Stimulated activated CD8-positive, alpha-beta memory T cell treated with anti-CD3 and anti-CD28 coated beads, Interleukin-12 subunit alpha, Interleukin-12 subunit beta, amount 100 ng/mL, for 1 hour (primary cell): Measurements from ENCODE around the gene ATP2A2.
"Not testable (repeated sequence)": the region's sequence is repeated elsewhere in the genome, so short reads cannot be mapped to it uniquely, and the experiment has no call there.

Experiments
- DNase-seq: peaks from one replicate; pipeline ENCODE4 v3.0.0-alpha.2; 2020; ENCODE audit warnings: low read depth

The ATP2A2 gene

DNA sequence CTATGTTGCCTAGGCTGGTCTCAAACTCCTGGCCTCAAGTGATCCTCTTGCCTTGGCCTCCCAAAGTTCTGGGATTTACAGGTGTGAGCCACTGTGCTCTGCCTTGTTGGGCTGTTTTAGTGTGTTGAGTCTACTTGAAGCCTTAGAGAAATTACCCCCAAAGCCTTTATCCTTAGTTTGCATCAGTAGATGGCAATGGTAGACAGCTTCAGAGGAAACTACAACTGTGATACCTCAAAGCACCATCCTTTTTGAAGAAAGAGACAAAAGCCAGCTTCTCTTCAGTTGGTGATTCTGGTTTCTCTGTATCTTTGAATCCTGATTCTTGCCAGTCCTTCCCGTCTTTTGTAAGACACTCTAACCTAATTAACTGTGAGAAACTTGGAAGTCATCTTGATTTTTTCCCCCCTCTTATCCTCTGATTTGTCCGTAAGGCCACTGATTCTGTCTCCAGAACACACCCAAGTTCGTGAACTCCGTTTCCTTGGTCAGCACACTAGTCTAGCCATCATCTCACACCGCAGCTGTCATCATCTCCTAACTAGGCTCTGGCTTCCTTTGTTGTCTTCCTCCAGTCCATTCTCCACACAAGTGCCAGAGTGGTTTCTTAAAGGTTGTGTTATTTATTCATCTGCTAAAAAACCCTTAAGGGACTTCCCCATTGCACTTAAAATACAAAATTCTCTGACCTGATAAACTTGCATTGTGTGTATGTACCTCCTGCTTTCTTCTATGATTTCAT lies 20.2 kb downstream of the ATP2A2 start:
- no peak for DNase-seq

DNA sequence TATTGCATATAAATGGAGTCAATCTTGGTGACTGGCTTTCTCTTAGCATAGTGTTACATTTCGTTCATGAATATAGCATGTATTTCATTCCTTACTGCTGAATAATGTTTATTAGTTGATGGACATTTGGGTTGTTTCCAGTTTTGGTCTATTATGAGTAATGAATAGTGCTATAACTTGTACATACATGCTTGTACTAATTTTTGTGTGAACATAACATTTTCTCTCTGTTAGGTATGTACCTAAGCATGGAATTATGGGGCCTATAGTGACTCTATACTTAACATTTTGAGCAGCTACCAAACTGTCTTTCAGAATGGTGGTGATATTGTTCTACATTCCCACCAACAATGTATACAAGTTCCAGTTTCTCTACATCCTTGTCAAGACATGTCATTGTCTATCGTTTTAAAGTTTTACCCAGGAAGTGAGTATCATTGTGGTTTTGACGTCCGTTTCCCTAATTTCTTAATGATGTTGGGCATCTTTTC lies 23.1 kb downstream of the ATP2A2 start:
- no peak for DNase-seq

DNA sequence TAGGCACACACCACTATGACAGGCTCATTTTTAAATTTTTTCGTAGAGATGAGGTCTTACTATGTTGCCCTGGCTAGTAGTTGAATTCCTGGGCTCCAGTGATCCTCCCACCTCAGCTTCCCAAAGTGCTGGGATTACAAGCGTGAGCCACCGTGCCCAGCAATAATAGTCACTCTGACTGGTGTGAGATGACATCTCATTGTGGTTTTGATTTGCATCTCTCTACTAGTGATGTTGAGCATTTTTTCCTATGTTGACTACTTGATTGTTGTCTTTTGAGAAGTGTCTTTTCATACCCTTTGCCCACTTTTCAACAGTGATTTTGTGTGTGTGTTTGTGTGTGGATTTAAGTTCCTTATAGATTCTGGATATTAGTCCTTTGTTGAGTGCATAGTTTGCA lies 26.3 kb downstream of the ATP2A2 start:
- DNase-seq: no peak

DNA sequence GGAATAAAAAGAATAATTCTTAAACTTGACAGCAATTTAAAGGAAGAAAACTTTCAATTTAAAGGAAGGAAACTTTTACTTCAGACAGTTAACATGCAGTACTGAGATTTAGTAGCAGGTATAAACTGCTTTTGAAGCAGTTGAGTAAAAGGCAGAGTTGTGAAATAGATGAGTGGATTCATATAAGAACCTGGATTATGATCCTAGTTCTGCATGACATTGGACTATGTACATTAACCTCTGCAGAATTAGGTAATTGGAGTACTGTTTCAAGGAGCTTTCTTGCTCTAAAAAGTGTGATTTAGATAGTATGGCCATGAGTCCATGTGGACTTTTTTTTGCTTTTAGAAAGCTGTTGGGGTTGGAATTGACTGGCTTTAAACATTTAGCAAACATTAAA lies 29.7 kb downstream of the ATP2A2 start:
- DNase-seq: no peak

GRCh38 chr12:110311903-110312302 lies 30.9 kb downstream of the ATP2A2 start:
- DNase-seq: no peak

- DNase-seq: no peak
These were observed 31.7 kb downstream of the ATP2A2 start for GRCh38 chr12:110312581-110313360.

DNA sequence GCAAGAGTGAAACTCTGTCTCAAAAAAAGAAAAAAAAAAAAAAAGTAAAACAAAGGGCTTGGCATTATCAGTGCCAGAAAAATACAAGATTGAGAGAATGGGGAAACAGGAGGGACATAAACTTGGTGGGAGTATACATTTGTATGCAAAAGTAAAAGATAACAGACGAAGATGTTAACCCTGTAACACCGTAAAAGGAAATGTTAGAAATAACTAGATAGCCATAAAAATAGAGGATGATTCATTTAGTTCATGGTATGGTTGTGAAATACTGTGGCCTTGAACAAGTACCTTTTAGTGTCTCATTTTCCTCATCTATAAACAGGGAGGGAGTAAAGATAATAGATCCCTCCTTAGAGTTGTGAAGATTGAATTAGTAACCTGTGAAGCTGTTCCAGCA lies 33.3 kb downstream of the ATP2A2 start:
- DNase-seq: no peak

GRCh38 chr12:110316861-110317260 lies 35.8 kb downstream of the ATP2A2 start:
- no peak for DNase-seq

- no peak for DNase-seq
These were observed 36.9 kb downstream of the ATP2A2 start for GRCh38 chr12:110317911-110318310.

DNA sequence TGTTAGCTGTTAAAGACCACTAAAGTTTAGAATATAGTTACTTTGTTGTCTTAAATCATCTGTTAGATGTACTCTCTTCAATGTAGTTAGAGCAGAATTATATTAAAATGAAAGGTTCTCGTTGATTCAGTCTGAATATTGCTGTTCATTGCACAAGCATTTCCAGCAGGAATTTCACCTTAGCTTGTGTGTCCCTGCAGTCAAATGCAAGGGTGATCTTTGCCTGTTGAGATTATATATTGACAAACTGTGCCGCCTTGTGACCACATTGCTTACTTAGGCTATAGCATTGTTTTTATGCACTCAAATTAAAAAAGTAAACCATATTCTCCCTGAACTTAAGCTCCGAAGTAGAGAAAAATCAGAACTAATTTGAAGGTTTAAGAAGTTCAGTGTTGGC lies 39.5 kb downstream of the ATP2A2 start:
- DNase-seq: no peak

- no peak for DNase-seq
These were observed 48.7 kb downstream of the ATP2A2 start for GRCh38 chr12:110329710-110330109.

GRCh38 chr12:110330124-110330523 lies 49.1 kb downstream of the ATP2A2 start:
- DNase-seq: no peak

DNA sequence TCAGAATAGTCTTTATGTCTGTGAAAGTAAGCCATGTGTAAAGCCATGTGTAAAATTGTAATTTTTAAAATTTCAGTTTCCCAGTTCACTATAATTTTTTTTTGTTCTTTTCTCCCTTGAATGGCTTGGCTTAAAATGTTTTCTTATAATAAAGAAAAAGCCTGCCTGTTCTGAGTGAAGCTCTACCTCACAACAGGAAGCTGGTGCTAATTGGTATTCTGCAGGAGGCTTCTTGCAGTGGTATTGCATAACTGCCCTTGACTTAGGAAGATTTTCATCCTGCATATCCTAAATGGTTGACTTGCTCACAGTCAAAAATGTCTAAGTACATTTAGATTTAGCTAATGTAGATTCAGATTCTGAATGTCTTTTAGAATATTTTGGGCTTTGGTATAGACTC lies 49.5 kb downstream of the ATP2A2 start:
- no peak for DNase-seq

- no peak for DNase-seq
These were observed 52.2 kb downstream of the ATP2A2 start for GRCh38 chr12:110333201-110333600.

DNA sequence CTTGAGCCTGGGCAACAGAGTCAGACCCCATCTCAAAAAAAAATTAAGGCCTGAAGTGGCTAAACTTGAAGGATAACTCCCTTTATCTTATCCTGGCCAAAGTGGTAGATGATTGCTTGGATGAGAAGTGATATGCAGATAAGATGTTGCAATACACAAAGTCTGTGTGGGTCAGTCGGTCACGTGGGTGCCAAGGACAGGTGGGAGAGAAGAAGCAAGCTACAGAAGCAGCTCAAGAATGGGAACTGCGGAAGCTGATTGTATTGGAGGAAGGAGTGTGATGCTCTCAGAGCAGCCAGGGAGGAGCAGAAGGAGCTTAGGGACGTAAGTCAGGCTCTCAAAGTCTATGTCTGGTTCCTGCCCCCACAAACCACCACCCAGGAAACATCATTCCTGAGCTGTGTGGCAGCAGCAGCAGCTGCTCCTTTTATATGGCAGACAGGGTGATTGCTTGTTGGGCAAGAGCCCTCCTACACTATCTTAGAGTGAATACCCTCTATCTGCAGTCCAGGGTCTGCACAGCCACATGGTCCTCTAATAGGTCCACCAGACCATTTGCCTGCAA lies 54.5 kb downstream of the ATP2A2 start:
- no peak for DNase-seq

DNA sequence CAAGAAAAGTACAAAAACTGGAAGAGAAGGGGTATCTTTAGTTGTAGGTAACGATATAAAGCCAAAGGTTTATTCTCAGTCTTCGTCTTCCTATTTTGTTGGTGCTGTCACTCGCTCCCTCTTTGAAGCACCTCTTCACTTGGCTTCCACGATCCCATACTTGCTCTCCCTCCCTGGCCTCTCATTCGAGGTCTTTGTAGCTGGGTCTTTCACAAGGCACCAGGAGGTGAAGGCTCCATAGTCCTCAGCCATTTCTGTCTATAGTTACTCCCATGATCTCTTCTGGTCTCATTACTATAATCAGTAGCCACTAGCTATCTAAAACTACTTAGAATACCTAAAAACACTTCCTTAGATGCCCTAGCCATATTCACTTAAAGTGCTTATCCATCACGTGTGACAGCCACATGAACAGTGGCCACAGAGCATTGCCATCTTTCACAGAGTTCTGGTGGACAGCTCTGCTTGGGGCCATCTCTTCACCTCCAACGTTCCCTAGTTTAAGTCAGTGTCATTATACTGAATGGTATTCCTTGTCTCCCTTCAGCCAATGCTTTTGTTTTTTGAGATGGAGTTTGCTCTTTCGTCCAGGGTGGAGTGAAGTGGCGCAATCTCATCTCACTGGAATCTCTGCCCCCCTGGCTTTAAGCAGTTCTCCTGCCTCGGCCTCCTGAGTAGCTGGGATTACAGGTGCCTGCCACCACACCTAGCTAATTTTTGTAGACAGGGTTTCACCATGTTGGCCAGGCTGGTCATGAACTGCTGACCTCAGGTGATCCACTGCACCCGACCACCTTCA lies 57.1 kb downstream of the ATP2A2 start:
- DNase-seq: no peak

- no peak for DNase-seq
These were observed 57.7 kb downstream of the ATP2A2 start for GRCh38 chr12:110338754-110339153.

DNA sequence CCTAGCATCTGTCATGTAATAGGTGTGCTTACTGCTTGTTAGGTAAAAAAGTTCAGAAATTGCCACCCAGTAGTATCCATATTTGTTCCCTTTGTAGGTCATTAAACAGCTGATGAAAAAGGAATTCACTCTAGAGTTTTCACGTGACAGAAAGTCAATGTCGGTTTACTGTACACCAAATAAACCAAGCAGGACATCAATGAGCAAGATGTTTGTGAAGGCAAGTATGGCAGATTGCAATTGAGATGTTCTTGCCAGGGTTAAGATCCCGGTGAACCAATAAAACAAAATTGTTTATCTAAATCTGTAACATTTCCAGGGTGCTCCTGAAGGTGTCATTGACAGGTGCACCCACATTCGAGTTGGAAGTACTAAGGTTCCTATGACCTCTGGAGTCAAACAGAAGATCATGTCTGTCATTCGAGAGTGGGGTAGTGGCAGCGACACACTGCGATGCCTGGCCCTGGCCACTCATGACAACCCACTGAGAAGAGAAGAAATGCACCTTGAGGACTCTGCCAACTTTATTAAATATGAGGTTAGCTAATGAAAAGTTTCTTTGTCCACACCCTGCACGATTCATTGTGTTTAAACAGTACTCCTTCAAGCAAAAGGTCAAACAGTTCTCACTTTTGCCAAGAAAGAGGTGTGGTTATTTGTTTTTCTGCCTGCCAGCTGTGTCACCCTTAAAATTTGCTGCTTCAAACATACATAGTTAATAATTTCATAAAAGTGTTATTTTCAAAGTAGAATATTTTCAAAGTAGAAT lies 58.3 kb downstream of the ATP2A2 start:
- no peak for DNase-seq

GRCh38 chr12:110340261-110340660 lies 59.2 kb downstream of the ATP2A2 start:
- DNase-seq: not testable (repeated sequence)

- no peak for DNase-seq
These were observed 59.7 kb downstream of the ATP2A2 start for GRCh38 chr12:110340706-110341105.

- DNase-seq: no peak
These were observed 61.1 kb downstream of the ATP2A2 start for GRCh38 chr12:110342157-110342556.
